ENCODE data around the gene TBC1D1. TPM values are rescaled to one million over a fixed set of nuclear protein-coding genes. Genes with fewer than 3 reads are reported as not detected.

Gene TBC1D1
- total RNA-seq, 1 experiment from 2014 or later = 36.0 TPM

GRCh38 chr4:37868238-37868637 is 22.6 kb upstream of the TBC1D1 start:
- Mint-ChIP-seq H3K27me3 (ENCODE audit: insufficient read depth, unreplicated experiment) (no peaks in the 10 kb centered on the region), H3K9me3 (ENCODE audit: unreplicated experiment) (no peaks in the 10 kb centered on the region), H3K36me3 (ENCODE audit: insufficient read depth, unreplicated experiment) (peaks cover 7% of the 10 kb centered on the region), H3K4me1 (ENCODE audit: insufficient read depth, unreplicated experiment) (peaks cover 5% of the 10 kb centered on the region), H3K4me3 (ENCODE audit: unreplicated experiment) (no peak overlapping the region), H3K27ac (ENCODE audit: low read depth, unreplicated experiment) (no peak overlapping the region)
- intact Hi-C loops (cut with micrococcal nuclease) = no loop called here
- BruUV-seq (replicated peaks) = no TSS peak
- ChIA-PET CTCF (interaction anchor here (0.7 to 1.1 kb wide), 2 partner anchors 9 to 167 kb away, joined by 3 read pairs; no protein-coding TSS in a partner anchor), POLR2A (no interaction called here)
- TF ChIP-seq CTCF (IDR thresholded peaks at IDR 0.05; ENCODE audit: unreplicated experiment) = no peak
- DNase-seq (ENCODE audit: unreplicated experiment) = no peak

GRCh38 chr4:37872310-37872988 is 18.4 kb upstream of the TBC1D1 start:
- intact Hi-C loops (cut with micrococcal nuclease) = no loop called here
- no peak overlapping the region for H3K4me3 Mint-ChIP-seq (ENCODE audit: unreplicated experiment)
- peaks cover 14% of the 10 kb centered on the region for H3K4me1 Mint-ChIP-seq (ENCODE audit: insufficient read depth, unreplicated experiment)
- no peak for TF ChIP-seq CTCF (IDR thresholded peaks at IDR 0.05; ENCODE audit: unreplicated experiment)
- CTCF ChIA-PET = no interaction called here
- H3K9me3 Mint-ChIP-seq (ENCODE audit: unreplicated experiment) = no peaks in the 10 kb centered on the region
- H3K27me3 Mint-ChIP-seq (ENCODE audit: insufficient read depth, unreplicated experiment) = no peaks in the 10 kb centered on the region
- no peak for DNase-seq (ENCODE audit: unreplicated experiment)
- no TSS peak for BruUV-seq (replicated peaks)
- H3K27ac Mint-ChIP-seq (ENCODE audit: low read depth, unreplicated experiment) = peak overlapping the region; percentile 83
- POLR2A ChIA-PET = interaction anchor here (0.7 to 0.9 kb wide), 2 partner anchors 46 to 173 kb away, joined by 3 to 4 read pairs; partner anchors contain the start of gene PGM2
- H3K36me3 Mint-ChIP-seq (ENCODE audit: insufficient read depth, unreplicated experiment) = no peaks in the 10 kb centered on the region

GRCh38 chr4:37873386-37873785 is 17.5 kb upstream of the TBC1D1 start:
- DNase-seq (ENCODE audit: unreplicated experiment) = peak; percentile 86
- BruUV-seq (replicated peaks) = no TSS peak
- ChIA-PET POLR2A (interaction anchor here (1.4 to 4.1 kb wide), 4 partner anchors 13 to 47 kb away, joined by 6 to 34 read pairs (median 12); partner anchors contain the start of gene PGM2), CTCF (interaction anchor here (0.6 to 1.3 kb wide), 2 partner anchors 39 to 105 kb away, joined by 3 to 5 read pairs; no protein-coding TSS in a partner anchor)
- TF ChIP-seq CTCF (IDR thresholded peaks at IDR 0.05; ENCODE audit: unreplicated experiment) = no peak
- H3K4me1 Mint-ChIP-seq (ENCODE audit: insufficient read depth, unreplicated experiment) = peaks cover 14% of the 10 kb centered on the region
- no peaks in the 10 kb centered on the region for H3K9me3 Mint-ChIP-seq (ENCODE audit: unreplicated experiment)
- no peaks in the 10 kb centered on the region for H3K36me3 Mint-ChIP-seq (ENCODE audit: insufficient read depth, unreplicated experiment)
- peak overlapping the region; percentile 83 for H3K27ac Mint-ChIP-seq (ENCODE audit: low read depth, unreplicated experiment)
- H3K4me3 Mint-ChIP-seq (ENCODE audit: unreplicated experiment) = peak overlapping the region; percentile 21
- intact Hi-C loops (cut with micrococcal nuclease) = no loop called here
- no peaks in the 10 kb centered on the region for H3K27me3 Mint-ChIP-seq (ENCODE audit: insufficient read depth, unreplicated experiment)

- CTCF ChIA-PET = interaction anchor here (0.6 to 1.2 kb wide), 3 partner anchors 10 to 102 kb away, joined by 3 to 4 read pairs (median 3); no protein-coding TSS in a partner anchor
- no peak overlapping the region for H3K27ac Mint-ChIP-seq (ENCODE audit: low read depth, unreplicated experiment)
Measured at GRCh38 chr4:37876156-37876555, 14.7 kb upstream of the TBC1D1 start.

More at GRCh38 chr4:37876156-37876555, 14.7 kb upstream of the TBC1D1 start:
- BruUV-seq (replicated peaks) = no TSS peak
- Mint-ChIP-seq H3K27me3 (ENCODE audit: insufficient read depth, unreplicated experiment) (no peaks in the 10 kb centered on the region), H3K9me3 (ENCODE audit: unreplicated experiment) (no peaks in the 10 kb centered on the region), H3K4me3 (ENCODE audit: unreplicated experiment) (no peak overlapping the region), H3K36me3 (ENCODE audit: insufficient read depth, unreplicated experiment) (no peaks in the 10 kb centered on the region), H3K4me1 (ENCODE audit: insufficient read depth, unreplicated experiment) (peaks cover 14% of the 10 kb centered on the region)
- DNase-seq (ENCODE audit: unreplicated experiment) = no peak
- no peak for TF ChIP-seq CTCF (IDR thresholded peaks at IDR 0.05; ENCODE audit: unreplicated experiment)
- POLR2A ChIA-PET = interaction anchor here (0.6 to 4.1 kb wide), 6 partner anchors 10 to 50 kb away, joined by 3 to 34 read pairs (median 5); partner anchors contain the start of genes PGM2 and TBC1D1
- intact Hi-C loops (cut with micrococcal nuclease) = no loop called here
